COLO829 (cell line): Measurements from ENCODE around the gene TNIK.

Experiments used
- DNase-seq: peaks from one replicate; pipeline ENCODE4 v3.0.0; 2012; ENCODE audit warnings: low spot score

Gene TNIK

DNA sequence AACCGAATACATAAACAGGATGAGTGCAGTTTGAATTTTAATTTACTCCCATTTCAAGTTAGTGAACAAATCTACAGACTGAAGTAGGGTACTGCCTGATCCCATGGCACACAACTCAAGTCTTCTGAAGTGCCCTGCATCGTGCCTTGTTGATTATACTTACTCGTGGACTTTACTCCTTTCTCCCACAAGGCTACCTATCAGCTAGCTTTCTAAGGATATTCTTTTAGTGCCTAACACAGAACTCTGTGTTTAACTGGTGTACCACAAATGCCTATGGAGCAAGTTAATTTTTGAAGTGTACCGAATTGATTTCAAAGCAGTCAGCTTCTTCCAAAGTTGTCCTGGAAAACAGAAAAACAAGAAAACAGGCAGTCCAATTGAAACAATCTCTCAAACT, 119.8 kb downstream of the TNIK start:
- no peak for DNase-seq

DNA sequence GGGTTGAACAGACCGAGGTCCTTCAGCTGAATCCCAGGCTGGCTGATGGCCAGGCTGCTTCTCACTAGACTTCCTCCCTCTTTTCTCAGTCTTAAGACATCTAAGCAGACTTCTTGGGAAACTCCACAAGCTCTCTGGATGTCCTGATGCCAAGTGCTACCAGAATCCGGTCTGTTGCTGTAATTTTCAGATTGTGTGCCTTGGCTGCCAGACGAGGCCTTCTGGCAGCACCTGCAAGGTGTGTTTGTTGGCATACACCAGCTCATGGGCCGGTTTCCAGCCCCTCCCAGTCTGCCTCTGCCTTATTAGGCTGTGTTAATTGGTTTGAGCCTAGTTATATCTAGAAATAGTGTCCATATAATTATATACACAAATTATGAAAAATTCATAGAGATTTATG, 120.6 kb downstream of the TNIK start:
- no peak for DNase-seq

GRCh38 chr3:171336406-171336805, 123.8 kb downstream of the TNIK start:
- DNase-seq: no peak

- no peak for DNase-seq
Observed at GRCh38 chr3:171335559-171335958, 124.6 kb downstream of the TNIK start.

DNA sequence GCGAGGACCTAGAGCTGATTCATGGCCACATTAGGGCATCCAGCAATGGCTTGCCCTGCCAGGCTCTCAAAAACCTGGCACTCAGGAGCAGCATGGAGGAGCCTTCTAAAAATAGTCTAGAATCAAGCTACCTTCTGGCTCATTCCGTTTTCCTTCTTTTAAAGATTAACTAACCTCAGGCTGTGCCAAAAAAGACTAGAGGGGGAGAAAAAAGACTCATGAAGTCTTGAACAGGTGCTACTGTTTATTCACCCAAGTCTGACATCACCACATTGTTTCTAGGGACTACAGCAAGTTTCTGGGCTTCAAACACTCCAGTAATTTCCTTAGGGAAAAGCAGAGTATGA, 125.8 kb downstream of the TNIK start:
- DNase-seq: no peak

DNA sequence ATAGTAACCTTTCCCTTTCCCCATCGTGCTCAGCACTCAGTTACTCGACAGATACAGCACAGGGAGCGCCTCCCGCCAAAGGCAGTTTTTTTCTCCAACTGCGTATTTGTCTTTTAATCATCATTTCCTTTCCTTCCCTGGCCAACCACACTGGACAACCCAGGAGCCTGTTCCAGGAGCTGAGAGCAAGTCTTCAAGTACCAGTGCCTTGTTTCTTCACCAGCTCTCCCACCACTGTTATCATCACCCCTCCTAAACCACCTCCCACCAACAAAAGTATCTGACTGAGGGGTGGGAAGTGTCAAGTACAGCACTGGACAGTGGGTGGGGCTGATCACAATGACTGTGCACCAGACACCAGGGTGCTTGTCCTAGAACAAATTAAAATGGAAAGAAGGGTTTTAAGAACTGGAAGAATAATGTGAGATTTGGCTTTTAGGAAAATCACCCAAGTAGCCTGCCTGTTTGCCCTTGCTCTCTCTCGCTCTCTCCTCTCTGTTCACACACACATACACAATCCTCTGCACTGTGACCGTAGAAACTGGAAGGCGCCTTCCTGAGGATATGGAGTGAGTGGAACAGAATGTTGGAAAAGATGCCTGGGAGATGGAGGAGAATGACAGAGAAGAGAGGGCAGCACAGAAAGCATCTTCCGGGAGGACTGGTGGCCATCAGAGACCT, 126.3 kb downstream of the TNIK start:
- DNase-seq: no peak

DNA sequence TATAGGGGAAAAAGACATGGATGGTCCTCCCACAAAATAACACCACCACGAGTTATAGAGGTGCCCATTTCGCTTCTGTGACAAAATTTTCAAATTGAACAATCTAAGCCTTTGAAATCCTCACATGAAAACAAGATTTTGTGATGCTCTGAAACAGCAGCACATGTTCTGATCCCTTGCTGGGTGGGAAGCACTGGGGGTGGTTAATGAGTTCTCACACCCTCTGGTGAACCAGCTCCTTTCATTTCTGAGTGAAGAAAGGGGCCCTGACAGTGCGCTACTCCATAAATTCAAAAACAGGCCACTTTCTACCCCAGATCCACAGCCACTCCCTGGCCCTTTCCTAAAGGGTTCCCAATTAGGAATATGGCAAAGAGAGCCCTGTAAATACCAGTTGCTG, 129.3 kb downstream of the TNIK start:
- no peak for DNase-seq

- no peak for DNase-seq
Observed at GRCh38 chr3:171329746-171330145, 130.5 kb downstream of the TNIK start.

DNA sequence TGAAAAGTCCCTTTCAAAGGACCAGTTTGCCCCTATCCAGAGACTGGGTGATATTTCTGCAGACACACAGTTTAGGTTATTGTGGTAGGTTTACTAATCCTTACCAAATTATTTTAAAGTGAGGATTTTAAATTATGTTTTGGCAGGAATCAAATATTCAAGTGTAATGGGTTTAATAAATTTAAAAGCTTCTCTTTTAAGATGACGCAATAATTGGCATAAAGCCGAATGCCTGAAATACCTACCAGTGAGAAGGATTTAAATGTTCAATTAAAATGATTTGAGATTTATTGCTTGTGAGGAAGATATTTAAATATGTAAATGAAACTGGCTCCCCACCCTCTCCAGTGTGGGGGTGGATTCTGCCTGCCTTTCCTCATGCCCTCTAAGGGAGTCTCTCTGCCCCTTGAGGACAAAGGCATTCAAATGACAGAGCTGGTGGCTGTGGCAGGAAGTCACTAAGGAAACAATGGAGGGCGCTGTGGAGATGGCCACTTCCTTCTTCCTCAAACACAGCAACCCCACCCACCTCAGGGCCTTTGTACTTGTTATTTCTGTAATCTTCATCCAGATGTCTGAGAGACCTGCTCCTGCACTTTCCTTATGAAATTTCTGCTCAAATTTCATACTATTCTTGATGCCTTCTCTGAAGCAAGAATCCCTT, 131.7 kb downstream of the TNIK start:
- DNase-seq: no peak

DNA sequence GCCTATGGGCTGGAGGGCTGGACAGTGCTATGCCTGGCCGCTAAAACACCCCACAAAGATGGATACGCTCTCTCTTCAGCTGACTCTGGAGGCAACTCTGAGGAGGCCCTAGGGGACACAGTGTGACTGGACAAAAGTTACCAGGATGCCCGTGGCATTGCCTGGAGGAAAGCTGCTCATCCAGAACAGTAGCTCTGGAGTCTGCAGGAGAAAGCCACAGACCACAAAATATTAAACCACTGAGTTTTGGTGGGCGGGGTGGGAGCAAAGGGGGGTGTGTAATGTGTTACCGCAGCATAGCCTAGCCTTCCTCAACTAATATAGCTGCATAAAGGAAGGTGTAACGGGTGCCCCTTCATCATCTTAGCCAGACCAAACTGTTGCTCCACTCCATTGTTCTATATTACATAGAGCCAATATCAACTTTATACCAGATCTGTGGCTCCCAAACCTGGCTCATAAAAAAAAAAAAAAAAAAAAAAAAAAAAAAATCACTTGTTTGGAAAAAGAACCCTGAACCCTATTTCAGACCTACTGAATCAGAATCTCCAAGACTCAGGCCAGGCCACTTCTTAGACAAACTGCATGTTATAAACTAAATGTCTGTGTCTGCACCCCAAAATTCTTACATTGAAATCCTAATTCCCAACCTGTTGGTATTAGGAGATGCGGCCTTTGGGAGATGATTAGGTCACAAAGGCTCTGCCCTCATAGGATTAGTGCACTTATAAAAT, 132.6 kb downstream of the TNIK start:
- DNase-seq: no peak

DNA sequence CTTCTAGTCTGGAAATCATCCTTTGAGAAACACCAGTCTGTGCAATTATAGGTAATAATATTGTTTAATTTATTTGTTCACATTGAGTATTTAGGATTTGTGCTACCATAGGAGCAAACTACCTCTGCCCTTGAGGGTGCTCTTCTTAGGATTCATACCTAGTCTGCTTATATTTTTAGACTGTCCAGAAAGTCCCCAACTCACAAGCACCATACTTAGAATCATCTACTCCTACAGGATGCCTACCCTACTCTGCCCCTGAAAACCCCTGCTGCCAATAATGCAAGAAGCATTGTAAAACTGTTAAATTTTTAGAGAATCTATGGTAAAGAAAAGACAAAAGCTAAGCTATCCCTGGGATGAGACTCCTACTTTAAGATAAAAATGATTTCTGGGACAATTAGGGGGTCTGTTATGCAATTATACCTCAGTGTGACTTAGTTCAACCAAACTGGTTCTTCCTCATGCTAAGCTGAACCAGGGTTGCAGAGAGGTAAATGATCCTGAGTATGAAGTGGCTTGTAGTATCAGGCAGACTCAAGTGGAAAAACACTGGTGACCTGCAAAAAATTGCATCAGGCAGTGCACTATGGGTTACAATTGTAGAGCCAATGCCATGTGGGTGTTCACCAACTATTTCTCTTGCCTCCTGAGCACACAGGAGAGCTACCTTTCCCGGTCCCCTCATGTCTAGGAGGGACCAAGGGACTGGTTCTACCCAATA, 133.3 kb downstream of the TNIK start:
- no peak for DNase-seq

DNA sequence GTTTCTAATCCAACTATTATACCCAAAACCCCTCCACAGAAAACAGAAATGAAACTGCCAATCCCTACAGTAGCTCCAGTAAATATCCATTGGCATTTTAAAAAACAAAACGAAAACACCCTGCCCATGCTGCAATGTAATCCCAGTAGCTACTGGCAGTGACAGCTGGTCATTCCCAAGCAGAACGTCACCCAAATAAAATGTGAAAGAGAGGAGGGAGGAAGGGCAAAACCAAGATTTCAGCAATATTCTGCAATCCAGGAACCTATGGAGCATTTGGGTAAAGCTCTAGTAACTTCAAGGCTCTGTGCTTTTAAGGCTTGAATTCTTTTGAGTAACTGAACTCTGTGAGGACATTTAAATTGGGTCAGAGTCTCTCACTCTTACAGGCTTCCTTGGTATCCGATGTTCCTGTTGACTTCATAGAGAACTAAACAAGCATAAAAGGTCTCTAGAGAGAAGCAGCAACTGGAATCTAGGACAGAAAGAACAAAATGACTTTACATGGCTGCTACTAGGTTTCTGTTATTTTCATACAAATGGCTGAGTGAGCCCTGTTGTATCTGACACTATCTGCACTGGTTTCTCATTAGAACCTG, 136.2 kb downstream of the TNIK start:
- DNase-seq: no peak

- DNase-seq: no peak
Observed at GRCh38 chr3:171321559-171322360, 138.4 kb downstream of the TNIK start.

- peak; percentile 68 for DNase-seq
Observed at GRCh38 chr3:171320750-171321558, 139.3 kb downstream of the TNIK start.

- DNase-seq: peak; percentile 24
Observed at GRCh38 chr3:171317171-171317570, 143.0 kb downstream of the TNIK start.

DNA sequence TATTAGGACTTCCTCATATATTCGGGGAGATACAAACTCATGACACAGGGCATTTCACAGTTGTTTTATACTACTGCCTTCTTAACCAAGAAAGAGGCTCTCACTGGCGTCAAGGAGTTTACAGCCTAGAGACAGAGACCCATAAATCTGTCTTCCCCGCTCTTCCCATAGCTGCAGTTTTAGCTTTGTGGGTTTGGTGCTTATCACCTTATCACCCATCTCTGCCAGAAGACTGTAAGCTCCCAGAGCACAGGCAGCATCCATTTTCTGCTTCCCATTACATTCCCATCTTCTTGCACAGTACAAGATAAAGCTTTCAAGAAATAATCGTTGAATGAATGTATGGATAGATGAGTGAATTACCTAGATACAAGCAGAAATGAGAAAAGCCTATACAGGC, 144.3 kb downstream of the TNIK start:
- DNase-seq: no peak

- DNase-seq: no peak
Observed at GRCh38 chr3:171315101-171315500, 145.1 kb downstream of the TNIK start.

DNA sequence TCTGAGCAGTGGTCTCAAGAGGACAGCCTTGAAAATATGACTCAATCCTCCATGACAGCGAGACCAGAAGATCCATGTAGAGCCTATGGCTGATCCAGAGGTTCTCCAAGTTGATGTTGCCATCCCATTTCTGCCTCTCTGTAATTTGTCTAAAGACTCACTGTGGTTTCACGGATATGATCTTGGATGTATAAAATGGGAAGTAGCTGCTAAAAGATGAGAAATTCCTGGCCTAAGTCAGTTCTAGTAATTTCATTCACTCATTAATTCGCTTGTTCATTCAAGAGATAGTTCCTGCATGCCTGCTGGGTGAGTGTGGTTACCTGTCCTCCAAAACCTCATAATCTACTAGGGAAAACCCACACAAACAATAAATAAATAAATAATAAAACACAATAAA, 145.9 kb downstream of the TNIK start:
- DNase-seq: no peak

GRCh38 chr3:171313702-171314101, 146.5 kb downstream of the TNIK start:
- DNase-seq: no peak

DNA sequence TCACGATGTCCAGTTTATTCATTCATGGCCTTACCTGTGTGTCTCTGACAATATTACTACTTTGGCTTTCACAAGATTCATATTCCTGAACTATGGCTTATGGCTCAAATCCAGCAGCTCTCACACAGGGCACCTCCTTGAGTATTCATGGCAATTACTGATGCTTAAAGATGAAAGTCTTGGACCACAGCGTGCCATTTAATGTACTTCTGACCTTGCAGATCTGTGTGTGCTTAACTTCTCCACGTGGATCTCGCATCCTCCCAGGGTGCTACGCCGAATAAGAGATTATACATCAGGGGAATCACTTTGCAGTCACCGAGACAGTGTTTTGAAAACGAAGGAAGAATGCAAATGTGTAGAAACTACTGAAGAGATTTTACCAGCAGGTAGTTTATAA, 147.5 kb downstream of the TNIK start:
- no peak for DNase-seq

DNA sequence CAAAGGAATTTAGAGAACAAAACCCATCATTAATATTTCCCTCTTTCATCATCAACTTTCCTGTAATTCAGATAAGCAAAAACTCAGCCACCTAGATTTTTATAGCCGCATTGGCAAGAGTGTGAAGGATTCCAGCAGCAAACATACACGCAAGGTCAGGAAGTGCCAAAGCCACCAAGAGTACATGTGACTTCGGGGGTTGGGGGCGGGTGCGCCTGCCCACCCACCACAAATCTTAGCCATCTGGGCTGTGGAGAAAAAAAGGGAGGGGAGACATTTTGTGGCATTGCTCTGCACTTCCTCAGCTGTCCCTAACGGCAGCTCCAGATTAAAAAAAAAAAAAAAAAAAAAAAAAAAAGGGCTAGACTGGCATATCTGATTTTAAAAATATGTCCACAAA, 148.4 kb downstream of the TNIK start:
- no peak for DNase-seq
